Measurements from ENCODE around the gene MPEG1. TPM values are rescaled to one million over a fixed set of nuclear protein-coding genes. Genes with fewer than 3 reads are reported as not detected.

Gene MPEG1, protein sequence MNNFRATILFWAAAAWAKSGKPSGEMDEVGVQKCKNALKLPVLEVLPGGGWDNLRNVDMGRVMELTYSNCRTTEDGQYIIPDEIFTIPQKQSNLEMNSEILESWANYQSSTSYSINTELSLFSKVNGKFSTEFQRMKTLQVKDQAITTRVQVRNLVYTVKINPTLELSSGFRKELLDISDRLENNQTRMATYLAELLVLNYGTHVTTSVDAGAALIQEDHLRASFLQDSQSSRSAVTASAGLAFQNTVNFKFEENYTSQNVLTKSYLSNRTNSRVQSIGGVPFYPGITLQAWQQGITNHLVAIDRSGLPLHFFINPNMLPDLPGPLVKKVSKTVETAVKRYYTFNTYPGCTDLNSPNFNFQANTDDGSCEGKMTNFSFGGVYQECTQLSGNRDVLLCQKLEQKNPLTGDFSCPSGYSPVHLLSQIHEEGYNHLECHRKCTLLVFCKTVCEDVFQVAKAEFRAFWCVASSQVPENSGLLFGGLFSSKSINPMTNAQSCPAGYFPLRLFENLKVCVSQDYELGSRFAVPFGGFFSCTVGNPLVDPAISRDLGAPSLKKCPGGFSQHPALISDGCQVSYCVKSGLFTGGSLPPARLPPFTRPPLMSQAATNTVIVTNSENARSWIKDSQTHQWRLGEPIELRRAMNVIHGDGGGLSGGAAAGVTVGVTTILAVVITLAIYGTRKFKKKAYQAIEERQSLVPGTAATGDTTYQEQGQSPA
- not detected in 2 replicates for total RNA-seq

DNA sequence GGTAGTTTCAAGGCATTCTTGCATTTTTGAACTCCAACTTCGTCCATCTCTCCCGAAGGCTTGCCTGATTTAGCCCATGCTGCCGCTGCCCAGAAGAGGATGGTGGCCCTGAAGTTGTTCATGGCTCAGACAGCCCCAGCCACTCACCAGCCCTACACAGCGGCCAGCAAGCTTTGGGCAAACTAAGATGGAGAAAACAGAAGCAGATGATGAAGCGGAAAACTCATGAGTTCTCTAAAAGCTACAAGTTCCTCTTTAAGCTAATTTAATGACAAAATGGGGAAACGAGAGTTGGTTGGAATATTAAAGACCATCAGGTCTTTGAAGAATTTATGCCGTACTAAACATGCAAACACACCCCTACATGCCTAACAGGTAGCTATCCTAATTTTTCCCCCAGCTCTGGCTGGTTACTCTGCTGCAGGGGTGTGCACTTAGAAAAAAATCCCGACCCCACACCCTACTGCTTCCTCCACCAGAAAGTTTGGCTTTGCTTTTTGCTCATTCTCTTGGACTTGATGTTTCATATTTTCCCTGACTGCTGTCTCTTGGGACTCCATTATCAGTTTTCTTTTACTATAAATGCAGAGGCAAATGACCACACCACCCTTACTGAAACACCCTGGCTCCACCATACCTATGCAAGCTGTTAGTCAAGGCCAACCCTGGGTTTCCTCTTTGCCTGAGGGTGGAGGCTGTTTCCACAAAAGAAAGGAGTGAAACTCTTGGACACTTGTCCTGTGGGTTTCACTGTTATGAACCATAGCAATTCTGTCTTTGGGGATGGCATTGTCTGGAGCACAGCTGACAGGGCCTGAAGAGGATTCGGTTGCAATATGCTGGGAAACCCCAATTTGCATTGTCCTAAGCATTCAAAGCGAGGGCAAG is at the start of gene MPEG1:
Gene MPEG1, minus strand, starts transcription at position 184 of the 888 bp plus-strand sequence. Its CDS starts 62 bp downstream, at position 122.
- DNase-seq = no peak

DNA sequence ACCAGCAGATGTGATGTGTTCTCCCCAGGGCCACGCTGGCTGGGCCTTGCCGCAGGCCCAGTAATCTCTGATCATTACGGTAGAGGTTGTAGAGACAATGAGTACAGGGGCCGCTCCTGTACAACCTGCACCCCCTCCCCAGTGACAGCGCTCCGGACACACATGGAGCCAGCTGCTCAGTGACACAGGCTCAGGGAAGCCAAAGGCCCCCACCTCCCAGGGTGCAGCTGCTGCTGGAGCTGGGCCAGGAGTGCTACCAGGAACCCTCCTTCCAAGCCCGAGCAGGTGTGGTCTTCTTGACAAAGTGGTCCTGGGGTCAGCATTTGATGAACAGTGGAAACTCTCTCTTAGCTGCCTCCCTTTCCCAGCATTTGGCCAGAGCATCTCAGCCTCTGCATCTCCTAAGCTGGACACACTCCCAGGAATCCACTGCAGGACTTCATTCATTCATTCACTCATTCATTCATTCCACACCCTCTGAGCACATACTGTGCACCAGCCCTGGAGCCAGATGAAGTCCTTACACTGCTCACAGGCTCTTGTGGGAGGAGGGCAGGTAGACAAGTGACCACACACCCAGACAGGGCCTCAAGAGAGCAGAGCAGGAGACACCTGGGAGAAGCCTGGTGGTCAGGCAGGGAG is 49.6 kb upstream of the MPEG1 start:
- no peak for DNase-seq

DNA sequence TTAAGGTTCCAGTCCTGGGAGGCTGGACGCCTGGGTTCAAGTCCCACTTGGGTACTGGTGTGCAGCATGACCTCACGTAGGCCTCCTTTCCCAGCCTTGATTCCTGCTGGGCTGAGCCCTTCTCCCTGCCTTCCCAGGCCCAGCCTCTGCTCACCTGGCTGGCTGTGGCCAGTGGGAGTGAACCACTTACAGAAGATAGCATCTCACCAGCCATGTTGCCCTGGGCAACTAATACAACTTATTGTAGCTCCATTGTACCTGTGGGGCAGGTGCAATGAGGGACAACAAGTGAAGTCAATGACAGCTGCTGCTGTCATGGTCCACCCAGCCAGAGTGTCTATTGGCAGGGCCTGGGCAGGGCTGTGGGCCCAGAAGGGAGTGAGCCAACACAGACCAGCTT is 48.4 kb upstream of the MPEG1 start:
- DNase-seq = no peak

DNA sequence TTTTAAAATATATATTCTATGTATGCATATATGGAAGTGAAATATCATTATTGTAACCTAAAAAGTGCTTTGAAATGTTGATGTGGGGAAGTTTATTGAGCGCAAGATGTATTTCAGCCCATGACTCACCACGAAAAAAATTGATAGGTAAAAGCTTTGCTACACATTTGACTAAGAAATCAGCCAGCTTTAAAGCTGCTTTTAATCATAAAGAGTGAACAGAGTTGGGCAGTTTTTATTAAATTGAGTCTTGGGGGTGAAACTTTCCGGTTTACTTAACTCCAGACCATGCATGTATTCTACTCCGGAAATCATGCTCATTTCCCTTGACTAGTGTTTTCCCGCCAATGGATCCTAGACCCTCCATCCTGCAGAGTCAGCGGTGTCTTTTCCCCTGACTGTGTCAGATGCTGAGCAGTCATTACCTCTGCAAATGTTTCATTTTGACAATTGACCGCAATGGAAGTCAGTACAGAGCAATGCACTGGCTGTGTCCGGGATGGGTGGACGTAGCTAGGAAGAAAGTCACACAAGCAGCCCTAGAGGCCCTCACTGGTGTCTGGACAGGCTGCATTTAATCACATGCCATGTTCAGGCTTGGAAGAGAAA is 47.2 kb upstream of the MPEG1 start:
- DNase-seq = no peak

DNA sequence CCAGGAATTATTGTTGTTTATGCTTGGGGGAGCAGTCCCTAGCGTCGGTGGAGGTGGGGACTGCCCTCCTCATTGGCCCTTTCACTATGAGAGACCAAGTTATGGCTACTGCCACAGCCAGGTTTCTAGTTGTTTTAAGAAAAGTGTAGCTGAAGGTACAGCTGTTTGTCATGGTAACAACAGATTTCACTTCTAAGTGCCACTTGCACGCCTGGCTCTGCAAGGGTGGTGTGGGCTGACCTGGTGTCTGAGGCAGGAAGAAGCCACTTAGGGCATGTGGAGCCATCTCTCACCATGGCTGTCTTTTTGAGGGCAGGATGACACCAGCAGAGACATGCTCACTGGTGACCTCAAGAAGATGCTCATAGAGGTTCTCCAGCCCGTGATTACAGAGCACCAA is 46.3 kb upstream of the MPEG1 start:
- DNase-seq = no peak

DNA sequence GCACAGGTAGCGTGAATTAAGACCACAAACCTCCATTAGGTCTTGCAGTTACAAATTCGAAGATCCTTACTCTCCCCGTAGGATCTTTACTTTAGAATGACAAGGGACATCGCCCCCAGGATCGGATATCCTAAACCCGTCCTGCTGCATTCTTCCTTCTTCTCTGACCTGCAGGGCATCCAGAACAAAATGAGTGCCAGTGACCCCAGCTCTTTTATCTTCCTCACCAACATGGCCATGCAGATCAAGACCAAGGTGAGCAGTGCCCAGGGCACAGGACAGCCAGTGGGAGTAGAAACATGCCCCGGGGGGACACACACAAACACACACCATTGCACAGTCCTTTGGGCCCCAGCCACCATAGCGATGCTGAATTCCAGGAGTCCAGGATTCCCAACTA is 42.6 kb upstream of the MPEG1 start:
- no peak for DNase-seq

DNA sequence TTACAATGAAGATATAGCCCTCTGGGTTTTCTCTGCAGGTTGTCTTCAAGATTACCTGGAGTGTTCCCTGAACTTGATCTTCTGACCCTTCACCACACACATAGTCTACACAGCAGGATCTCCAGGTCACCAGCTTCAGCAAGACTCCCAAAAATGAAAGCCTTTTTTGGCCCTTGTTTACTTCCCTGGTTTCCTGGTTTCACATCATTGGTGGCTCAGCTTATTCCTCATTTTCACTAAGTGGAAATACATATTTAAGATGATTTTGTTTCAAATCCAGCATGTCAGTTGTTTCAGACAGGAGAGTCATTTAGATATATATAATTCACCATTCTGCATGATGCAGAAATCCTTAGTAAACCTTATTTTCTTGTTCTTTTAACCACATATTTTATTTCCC is 41.6 kb upstream of the MPEG1 start:
- DNase-seq = no peak

DNA sequence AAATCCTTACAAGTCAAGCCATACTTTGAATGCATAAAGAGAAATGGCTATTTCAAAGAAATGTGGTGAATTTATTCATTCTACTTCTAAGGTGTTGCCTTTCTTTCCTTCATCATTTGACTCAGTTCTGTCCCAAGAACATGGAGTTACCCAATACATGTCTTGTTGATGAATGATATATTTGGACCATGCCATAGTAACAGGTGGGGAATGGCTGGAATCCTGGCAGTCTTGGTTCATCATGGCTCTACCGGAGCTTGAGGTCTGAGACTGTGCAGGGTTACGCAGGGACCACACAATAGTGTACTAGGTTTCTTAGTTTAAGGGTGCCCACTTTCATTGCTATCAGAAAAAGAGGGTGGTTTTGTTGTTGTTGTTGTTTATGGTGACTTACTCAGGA is 40.3 kb upstream of the MPEG1 start:
- DNase-seq = no peak

DNA sequence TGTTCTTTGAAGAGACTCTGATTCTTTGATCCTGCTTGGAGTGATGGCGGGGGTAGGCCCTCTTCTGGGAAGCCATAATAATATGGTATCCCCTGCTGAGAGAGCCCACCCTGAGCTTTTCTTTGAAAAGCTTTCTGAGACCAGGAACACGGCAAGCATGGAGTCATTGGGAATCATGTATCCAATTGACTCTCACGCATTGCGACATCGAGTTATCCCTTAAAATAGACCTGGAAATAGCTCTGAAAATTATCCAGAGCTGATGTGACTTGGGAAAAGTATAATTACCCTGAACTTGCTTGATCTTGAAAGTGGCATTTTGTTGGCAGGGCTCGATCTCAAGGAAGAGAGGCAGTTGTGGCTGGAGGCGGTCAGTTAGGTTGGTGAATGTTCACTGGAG is 36.8 kb upstream of the MPEG1 start:
- no peak for DNase-seq

DNA sequence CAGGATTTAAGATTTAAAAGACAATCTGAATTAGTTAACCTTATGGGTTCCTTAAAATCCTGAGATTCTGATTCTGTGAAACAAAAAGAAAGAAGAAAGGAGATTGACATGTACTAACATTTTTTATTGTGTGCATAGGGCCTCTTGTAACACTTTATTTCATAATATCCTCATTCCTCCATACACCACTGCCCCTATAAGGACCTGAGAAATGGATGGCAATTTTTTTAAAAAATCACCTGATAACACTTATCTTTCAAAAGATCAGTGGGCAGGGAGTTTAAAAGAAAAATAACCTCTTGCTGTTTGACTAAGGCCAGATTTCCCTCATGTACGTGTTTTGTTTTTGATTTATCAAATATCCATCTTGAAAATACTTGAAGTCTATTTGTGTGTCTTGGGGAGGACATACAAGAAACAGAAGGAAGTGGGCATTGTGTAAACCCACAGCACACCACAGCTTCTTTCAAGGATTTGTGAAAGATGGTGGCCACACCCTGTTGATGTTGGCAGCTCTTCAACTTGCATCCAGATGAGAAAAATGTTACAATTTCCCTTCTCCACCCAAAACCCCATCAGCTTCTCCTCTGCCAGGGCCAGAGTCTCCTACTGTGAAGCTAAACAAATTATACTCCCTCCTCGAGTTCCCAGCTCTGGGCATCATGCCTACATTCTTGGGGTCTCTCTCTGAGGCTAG is 35.0 kb upstream of the MPEG1 start:
- no peak for DNase-seq

DNA sequence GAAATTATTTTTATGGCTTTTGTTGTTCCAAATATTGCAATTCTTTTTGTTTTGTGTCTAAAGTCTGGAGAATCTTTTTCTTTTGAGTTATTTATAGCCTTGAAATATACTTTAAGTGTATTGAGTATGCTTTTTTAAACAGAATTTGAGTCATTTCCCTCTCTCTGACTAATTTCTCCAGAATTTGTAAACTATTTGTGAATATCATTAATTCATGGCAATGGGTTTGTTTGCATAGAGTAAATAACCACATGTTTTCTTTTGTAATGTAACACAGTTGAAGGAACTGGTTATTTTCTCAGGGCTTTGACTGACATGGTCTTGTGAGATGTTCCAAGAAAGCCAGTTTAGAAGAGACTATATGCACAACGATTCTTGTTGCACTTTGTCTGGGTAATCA is 30.9 kb upstream of the MPEG1 start:
- no peak for DNase-seq

DNA sequence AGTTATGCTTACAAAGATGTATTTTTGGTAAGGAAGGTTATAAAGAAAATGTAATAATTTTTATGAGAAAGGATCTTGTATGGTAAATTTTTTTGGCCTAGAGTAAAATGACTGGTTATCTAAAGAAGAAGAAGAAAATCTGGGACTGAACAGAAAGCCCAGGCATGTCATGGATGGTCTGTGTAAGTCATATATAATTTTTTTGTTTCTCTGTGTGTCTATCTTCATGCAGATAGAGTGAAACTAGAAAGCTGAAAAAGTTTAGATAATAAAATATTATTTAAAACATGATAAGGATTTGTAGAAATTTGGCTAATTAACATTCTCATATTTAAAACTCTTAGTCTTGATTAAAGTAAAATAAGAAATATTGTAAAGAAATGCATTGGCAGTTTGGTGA is 27.6 kb upstream of the MPEG1 start:
- no peak for DNase-seq

DNA sequence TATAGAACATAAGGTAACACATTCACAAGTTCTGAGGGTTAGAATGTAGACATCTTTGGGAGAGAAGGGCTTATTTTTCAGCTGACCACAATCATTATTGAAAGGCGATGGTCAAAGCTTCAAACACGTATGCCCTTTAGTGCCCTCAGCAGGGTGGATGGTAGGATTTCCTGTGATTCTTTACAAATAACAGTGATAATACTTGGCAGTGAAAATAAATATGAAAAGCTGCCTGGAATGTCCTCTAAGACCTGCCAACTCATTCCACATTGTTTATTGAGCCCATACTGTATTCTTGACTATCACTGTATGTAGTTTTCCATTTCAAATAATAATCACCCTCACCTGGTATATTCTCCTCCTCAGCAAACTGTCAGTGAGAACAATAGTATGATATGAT is 13.7 kb upstream of the MPEG1 start:
- DNase-seq = peak; percentile 59

DNA sequence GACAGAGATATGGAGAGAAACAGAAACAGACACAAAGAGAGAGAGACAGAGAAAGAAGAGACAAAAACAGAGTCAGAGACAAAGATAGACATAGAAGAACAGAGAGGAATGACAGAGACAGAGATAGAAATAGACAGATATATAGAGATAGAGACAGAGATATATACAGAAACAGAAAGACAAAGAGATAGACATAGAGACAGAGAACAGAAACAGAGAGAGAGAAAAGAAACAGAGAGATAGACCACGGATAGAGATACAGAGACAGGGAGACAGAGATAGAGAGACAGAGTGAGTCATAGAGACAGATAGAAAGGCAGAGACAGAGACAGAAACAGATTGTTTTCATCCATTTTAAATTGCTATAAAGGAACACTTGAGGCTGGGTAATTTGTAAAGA is 12.3 kb upstream of the MPEG1 start:
- DNase-seq = no peak

DNA sequence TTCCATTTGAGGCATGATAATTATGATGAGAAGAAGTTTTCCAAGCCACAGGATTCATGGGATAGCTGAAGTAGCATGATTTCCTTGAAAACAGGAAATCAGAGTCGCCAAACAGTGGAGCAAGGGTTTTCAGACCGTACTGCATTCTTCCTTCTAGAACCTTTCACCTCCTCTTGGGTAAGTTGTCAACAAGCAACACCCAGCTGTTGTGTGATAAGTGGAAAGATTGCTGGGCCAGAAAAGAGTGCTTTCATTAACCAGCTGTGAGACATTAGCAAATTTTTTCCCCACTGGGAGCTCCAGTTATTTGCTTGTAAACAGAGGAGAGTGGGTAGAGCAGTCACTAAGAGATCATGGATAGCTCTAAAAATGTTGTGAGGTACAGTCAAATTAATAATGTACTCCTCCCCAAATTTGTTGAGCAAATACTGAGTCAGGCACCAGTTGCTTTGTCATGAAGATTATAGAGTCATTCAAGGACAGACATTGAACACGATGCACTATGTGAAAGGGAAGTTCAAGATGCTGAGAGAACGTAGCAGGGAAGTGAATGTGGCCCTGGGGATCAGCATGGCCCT is 11.7 kb upstream of the MPEG1 start:
- DNase-seq = peak; percentile 31

DNA sequence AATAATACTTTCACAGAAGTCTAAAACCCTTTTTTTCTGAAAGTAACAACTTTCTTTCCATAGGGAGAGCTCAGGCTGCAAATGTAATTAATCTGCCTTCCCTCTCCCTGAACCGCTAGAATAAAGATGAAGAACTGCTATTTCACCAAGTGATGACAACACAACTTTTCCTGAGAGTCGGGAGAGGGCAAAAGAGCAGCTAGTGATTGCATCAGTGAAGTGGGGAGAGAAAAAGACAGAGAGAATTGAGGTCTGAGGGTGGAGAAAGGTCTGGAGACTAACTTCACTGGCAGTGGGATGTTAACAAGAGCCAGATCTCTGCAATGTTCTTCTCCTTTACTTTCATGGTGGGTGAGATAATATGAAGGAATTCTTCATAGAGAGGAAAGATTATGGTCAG is 10.9 kb upstream of the MPEG1 start:
- no peak for DNase-seq

DNA sequence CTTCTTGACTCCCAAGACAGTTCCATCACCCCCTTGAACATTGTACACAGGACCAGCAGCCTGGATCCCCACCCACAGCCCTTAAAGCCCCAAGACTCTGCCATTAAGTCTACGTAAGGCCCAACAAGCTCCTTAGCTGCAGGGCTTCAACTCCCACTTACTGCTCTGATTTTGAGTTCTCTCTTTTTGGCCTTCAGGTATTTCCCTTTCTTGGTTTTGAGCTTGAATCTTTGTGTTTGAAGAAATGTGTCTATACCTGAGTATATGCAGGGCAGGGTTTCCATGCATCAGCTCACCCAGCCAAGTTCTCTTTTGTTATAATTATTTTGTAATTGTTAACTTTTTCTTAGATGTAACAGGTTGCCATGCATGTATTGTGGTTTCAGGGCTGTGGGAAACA is 10.4 kb upstream of the MPEG1 start:
- no peak for DNase-seq

DNA sequence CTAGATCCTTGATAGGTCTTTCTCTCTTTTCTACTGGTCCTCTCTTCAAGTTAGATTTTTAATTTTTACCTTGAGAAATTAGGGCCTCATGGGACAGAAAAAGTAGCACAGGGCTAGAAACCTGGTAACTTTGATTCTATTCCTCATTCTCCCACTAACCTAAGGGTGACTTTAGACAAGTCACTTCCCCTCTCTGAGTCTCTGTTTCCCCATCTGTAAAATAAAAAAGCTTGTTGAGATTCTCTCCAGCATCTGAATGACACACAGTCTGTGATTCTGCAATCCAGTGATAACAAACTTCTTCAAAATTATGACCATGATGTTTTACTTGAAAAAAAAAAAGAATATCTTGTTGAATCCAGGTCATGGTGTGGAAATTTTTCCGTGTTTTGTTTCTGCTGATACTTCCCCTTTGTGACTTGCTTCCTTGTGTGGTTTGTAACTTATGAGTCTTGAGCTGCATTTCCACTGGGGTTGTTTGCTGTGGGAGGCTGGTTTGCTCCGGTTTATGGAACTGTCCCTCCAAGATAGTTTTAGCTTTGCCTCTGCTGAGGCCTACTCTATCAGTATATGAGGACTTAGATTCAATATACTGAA is 9.8 kb upstream of the MPEG1 start:
- no peak for DNase-seq

DNA sequence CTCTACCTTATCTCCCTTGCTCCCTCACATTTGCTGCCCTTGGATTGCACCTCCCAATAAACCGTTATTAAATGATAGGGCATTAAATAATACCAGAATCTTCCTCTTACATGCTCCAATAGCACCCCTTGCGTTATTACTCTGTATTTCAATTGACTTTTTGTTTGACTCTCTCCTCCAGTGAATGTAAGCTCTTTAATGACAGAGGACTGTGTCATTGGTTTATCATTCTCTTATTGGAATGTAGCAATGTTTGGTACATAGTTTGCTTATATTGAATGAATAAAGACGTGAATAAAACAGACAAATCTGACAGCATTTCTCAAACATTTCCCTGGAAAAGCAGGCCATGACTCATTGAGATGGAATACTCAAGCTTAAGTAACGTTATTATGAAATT is 8.7 kb upstream of the MPEG1 start:
- no peak for DNase-seq

DNA sequence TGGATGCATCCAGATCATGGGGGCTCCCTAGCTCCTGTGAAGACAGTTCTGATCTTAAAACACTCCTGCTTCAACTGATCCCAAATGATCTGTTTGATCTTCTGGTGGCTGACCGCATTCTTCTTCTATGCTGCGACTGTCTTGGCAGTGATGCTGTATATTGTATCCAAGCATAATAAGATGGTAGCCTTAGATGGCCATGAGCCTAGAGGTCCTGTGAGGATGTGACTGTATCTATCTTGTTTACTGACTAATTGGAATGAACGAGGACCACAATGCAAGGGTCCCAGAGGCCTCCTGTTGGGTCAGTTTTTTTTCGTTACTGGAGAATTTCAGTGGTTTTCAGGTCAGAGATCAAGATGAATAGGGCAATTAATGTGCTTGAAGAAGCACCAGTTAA is 7.1 kb upstream of the MPEG1 start:
- no peak for DNase-seq

DNA sequence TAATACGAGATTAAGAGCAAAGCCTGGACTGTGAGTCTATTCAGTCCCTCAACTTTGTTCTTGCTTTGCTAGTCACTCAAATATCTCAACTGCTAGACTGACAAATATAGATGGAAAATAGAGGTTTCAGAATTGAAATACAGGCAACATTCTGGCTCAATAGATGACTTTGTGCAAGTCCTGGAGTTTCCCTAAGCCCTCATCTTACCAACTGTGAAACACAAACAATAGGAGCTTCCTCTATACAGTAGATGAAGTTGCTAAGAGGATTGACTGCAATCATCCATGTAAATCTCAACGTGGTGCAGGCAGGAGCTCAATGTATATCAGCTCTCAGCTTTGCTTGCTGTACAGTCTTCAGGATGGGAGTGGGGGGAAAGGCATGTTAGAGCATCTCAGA is 6.2 kb upstream of the MPEG1 start:
- no peak for DNase-seq
